ENCODE measurements around the gene CELA3B.

GRCh38 chr1:21961799-21962198 lies 15.0 kb upstream of the CELA3B start:
- TF ChIP-seq CTCF (optimal IDR thresholded peaks at IDR 0.05 in 1 of 3, IDR thresholded peaks at IDR 0.05 in 1 of 3, conservative IDR thresholded peaks at IDR 0.05 in 1 of 3; ENCODE audit: extremely low read depth in 1 of 3, insufficient read depth in 2 of 3, low read length in 3 of 3), result no peak
- no peak for TF ChIP-seq EZH2 (IDR thresholded peaks at IDR 0.05; ENCODE audit: low read length)
